ENCODE data around the gene USP24. TPM values are rescaled to one million over a fixed set of nuclear protein-coding genes. Genes with fewer than 3 reads are reported as not detected.

USP24 gene
- polyA plus RNA-seq, 2 donors = 7.4 to 7.6 TPM

GRCh38 chr1:55051169-55051568 is 164.0 kb downstream of the USP24 start:
- H3K4me1 ChIP-seq (ENCODE audit: control insufficient read depth in 2 of 2, insufficient read depth in 2 of 2, low read length in 1 of 2) = no peaks in the 10 kb centered on the region
- WGBS, 2 donors = 86 to 87% methylated on average over 5 of the region's 5 CpGs
- no peak overlapping the region for H3K4me3 ChIP-seq (ENCODE audit: low read depth in 1 of 2, low read length in 2 of 2)
- H3K27ac ChIP-seq (ENCODE audit: low read depth in 2 of 2, low read length in 1 of 2) = no peak overlapping the region
- no peaks in the 10 kb centered on the region for H3K27me3 ChIP-seq (ENCODE audit: control insufficient read depth in 1 of 2, insufficient read depth in 2 of 2, low read length in 2 of 2)
- no peaks in the 10 kb centered on the region for H3K9me3 ChIP-seq (ENCODE audit: control insufficient read depth in 2 of 2, insufficient read depth in 1 of 2, low read depth in 1 of 2, low read length in 1 of 2)
- H3K36me3 ChIP-seq (ENCODE audit: control insufficient read depth in 2 of 2, insufficient read depth in 2 of 2, low read length in 1 of 2) = peaks cover 2 to 10% of the 10 kb centered on the region in 2 donors

GRCh38 chr1:55050283-55050682 is 164.9 kb downstream of the USP24 start:
- Histone ChIP-seq H3K4me1 (ENCODE audit: control insufficient read depth in 2 of 2, insufficient read depth in 2 of 2, low read length in 1 of 2) (no peaks in the 10 kb centered on the region), H3K9me3 (ENCODE audit: control insufficient read depth in 2 of 2, insufficient read depth in 1 of 2, low read depth in 1 of 2, low read length in 1 of 2) (no peaks in the 10 kb centered on the region), H3K27me3 (ENCODE audit: control insufficient read depth in 1 of 2, insufficient read depth in 2 of 2, low read length in 2 of 2) (no peaks in the 10 kb centered on the region), H3K27ac (ENCODE audit: low read depth in 2 of 2, low read length in 1 of 2) (no peak overlapping the region), H3K4me3 (ENCODE audit: low read depth in 1 of 2, low read length in 2 of 2) (no peak overlapping the region), H3K36me3 (ENCODE audit: control insufficient read depth in 2 of 2, insufficient read depth in 2 of 2, low read length in 1 of 2) (peaks cover 2 to 10% of the 10 kb centered on the region in 2 donors)
- 64 to 66% methylated on average over 9 of the region's 9 CpGs for WGBS, 2 donors

- Histone ChIP-seq H3K27me3 (ENCODE audit: control insufficient read depth in 1 of 2, insufficient read depth in 2 of 2, low read length in 2 of 2) (no peaks in the 10 kb centered on the region), H3K4me1 (ENCODE audit: control insufficient read depth in 2 of 2, insufficient read depth in 2 of 2, low read length in 1 of 2) (no peaks in the 10 kb centered on the region), H3K4me3 (ENCODE audit: low read depth in 1 of 2, low read length in 2 of 2) (no peak overlapping the region), H3K9me3 (ENCODE audit: control insufficient read depth in 2 of 2, insufficient read depth in 1 of 2, low read depth in 1 of 2, low read length in 1 of 2) (no peaks in the 10 kb centered on the region), H3K36me3 (ENCODE audit: control insufficient read depth in 2 of 2, insufficient read depth in 2 of 2, low read length in 1 of 2) (peaks cover 0 to 11% of the 10 kb centered on the region in 2 donors), H3K27ac (ENCODE audit: low read depth in 2 of 2, low read length in 1 of 2) (no peak overlapping the region)
- WGBS, 2 donors = 42 to 43% methylated on average over 8 to 9 of the region's 9 CpGs
Observed at GRCh38 chr1:55049914-55050278, 165.3 kb downstream of the USP24 start.

- WGBS, 2 donors = 90 to 91% methylated on average over 9 of the region's 9 CpGs
- Histone ChIP-seq H3K4me1 (ENCODE audit: control insufficient read depth in 2 of 2, insufficient read depth in 2 of 2, low read length in 1 of 2) (no peaks in the 10 kb centered on the region), H3K36me3 (ENCODE audit: control insufficient read depth in 2 of 2, insufficient read depth in 2 of 2, low read length in 1 of 2) (peaks cover 0 to 14% of the 10 kb centered on the region in 2 donors), H3K27ac (ENCODE audit: low read depth in 2 of 2, low read length in 1 of 2) (no peak overlapping the region), H3K9me3 (ENCODE audit: control insufficient read depth in 2 of 2, insufficient read depth in 1 of 2, low read depth in 1 of 2, low read length in 1 of 2) (no peaks in the 10 kb centered on the region), H3K4me3 (ENCODE audit: low read depth in 1 of 2, low read length in 2 of 2) (no peak overlapping the region), H3K27me3 (ENCODE audit: control insufficient read depth in 1 of 2, insufficient read depth in 2 of 2, low read length in 2 of 2) (no peaks in the 10 kb centered on the region)
Observed at GRCh38 chr1:55049271-55049913, 165.8 kb downstream of the USP24 start.

GRCh38 chr1:55048453-55049270 is 166.5 kb downstream of the USP24 start:
- Histone ChIP-seq H3K27ac (ENCODE audit: low read depth in 2 of 2, low read length in 1 of 2) (no peak overlapping the region), H3K27me3 (ENCODE audit: control insufficient read depth in 1 of 2, insufficient read depth in 2 of 2, low read length in 2 of 2) (no peaks in the 10 kb centered on the region), H3K9me3 (ENCODE audit: control insufficient read depth in 2 of 2, insufficient read depth in 1 of 2, low read depth in 1 of 2, low read length in 1 of 2) (no peaks in the 10 kb centered on the region), H3K4me3 (ENCODE audit: low read depth in 1 of 2, low read length in 2 of 2) (no peak overlapping the region), H3K4me1 (ENCODE audit: control insufficient read depth in 2 of 2, insufficient read depth in 2 of 2, low read length in 1 of 2) (no peaks in the 10 kb centered on the region), H3K36me3 (ENCODE audit: control insufficient read depth in 2 of 2, insufficient read depth in 2 of 2, low read length in 1 of 2) (peaks cover 0 to 14% of the 10 kb centered on the region in 2 donors)
- 82 to 83% methylated on average over 11 of the region's 11 CpGs for WGBS, 2 donors

GRCh38 chr1:55047611-55048010 is 167.6 kb downstream of the USP24 start:
- WGBS, 2 donors = 94% methylated on average over 3 of the region's 3 CpGs
- Histone ChIP-seq H3K4me1 (ENCODE audit: control insufficient read depth in 2 of 2, insufficient read depth in 2 of 2, low read length in 1 of 2) (no peaks in the 10 kb centered on the region), H3K9me3 (ENCODE audit: control insufficient read depth in 2 of 2, insufficient read depth in 1 of 2, low read depth in 1 of 2, low read length in 1 of 2) (no peaks in the 10 kb centered on the region), H3K4me3 (ENCODE audit: low read depth in 1 of 2, low read length in 2 of 2) (no peak overlapping the region), H3K36me3 (ENCODE audit: control insufficient read depth in 2 of 2, insufficient read depth in 2 of 2, low read length in 1 of 2) (peaks cover 0 to 14% of the 10 kb centered on the region in 2 donors), H3K27me3 (ENCODE audit: control insufficient read depth in 1 of 2, insufficient read depth in 2 of 2, low read length in 2 of 2) (no peaks in the 10 kb centered on the region), H3K27ac (ENCODE audit: low read depth in 2 of 2, low read length in 1 of 2) (no peak overlapping the region)

GRCh38 chr1:55046871-55047270 is 168.3 kb downstream of the USP24 start:
- 86 to 90% methylated on average over 4 of the region's 4 CpGs for WGBS, 2 donors
- Histone ChIP-seq H3K27ac (ENCODE audit: low read depth in 2 of 2, low read length in 1 of 2) (no peak overlapping the region), H3K9me3 (ENCODE audit: control insufficient read depth in 2 of 2, insufficient read depth in 1 of 2, low read depth in 1 of 2, low read length in 1 of 2) (no peaks in the 10 kb centered on the region), H3K36me3 (ENCODE audit: control insufficient read depth in 2 of 2, insufficient read depth in 2 of 2, low read length in 1 of 2) (peaks cover 0 to 9% of the 10 kb centered on the region in 2 donors), H3K4me3 (ENCODE audit: low read depth in 1 of 2, low read length in 2 of 2) (no peak overlapping the region), H3K27me3 (ENCODE audit: control insufficient read depth in 1 of 2, insufficient read depth in 2 of 2, low read length in 2 of 2) (no peaks in the 10 kb centered on the region), H3K4me1 (ENCODE audit: control insufficient read depth in 2 of 2, insufficient read depth in 2 of 2, low read length in 1 of 2) (no peaks in the 10 kb centered on the region)

- Histone ChIP-seq H3K9me3 (ENCODE audit: control insufficient read depth in 2 of 2, insufficient read depth in 1 of 2, low read depth in 1 of 2, low read length in 1 of 2) (no peaks in the 10 kb centered on the region), H3K27me3 (ENCODE audit: control insufficient read depth in 1 of 2, insufficient read depth in 2 of 2, low read length in 2 of 2) (no peaks in the 10 kb centered on the region), H3K27ac (ENCODE audit: low read depth in 2 of 2, low read length in 1 of 2) (no peak overlapping the region), H3K4me1 (ENCODE audit: control insufficient read depth in 2 of 2, insufficient read depth in 2 of 2, low read length in 1 of 2) (peaks cover 0 to 3% of the 10 kb centered on the region in 2 donors), H3K36me3 (ENCODE audit: control insufficient read depth in 2 of 2, insufficient read depth in 2 of 2, low read length in 1 of 2) (peaks cover 0 to 9% of the 10 kb centered on the region in 2 donors), H3K4me3 (ENCODE audit: low read depth in 1 of 2, low read length in 2 of 2) (no peak overlapping the region)
- WGBS, 2 donors = 97% methylated on average over 10 of the region's 10 CpGs
Observed at GRCh38 chr1:55045430-55045829, 169.7 kb downstream of the USP24 start.

- Histone ChIP-seq H3K4me1 (ENCODE audit: control insufficient read depth in 2 of 2, insufficient read depth in 2 of 2, low read length in 1 of 2) (peaks cover 0 to 6% of the 10 kb centered on the region in 2 donors), H3K27ac (ENCODE audit: low read depth in 2 of 2, low read length in 1 of 2) (no peak overlapping the region), H3K9me3 (ENCODE audit: control insufficient read depth in 2 of 2, insufficient read depth in 1 of 2, low read depth in 1 of 2, low read length in 1 of 2) (no peaks in the 10 kb centered on the region), H3K27me3 (ENCODE audit: control insufficient read depth in 1 of 2, insufficient read depth in 2 of 2, low read length in 2 of 2) (no peaks in the 10 kb centered on the region), H3K36me3 (ENCODE audit: control insufficient read depth in 2 of 2, insufficient read depth in 2 of 2, low read length in 1 of 2) (peaks cover 0 to 9% of the 10 kb centered on the region in 2 donors), H3K4me3 (ENCODE audit: low read depth in 1 of 2, low read length in 2 of 2) (no peak overlapping the region)
- 84 to 89% methylated on average over 15 of the region's 15 CpGs for WGBS, 2 donors
Observed at GRCh38 chr1:55044617-55045397, 170.4 kb downstream of the USP24 start.

Measured in esophagus (tissue), 2 donors.